NCI-H2227 treated with DMSO at 0.1 percent for 48 hours (cell line): ENCODE results near the gene CRIP2.

ENCODE experiments used
- DNase-seq: peaks from one replicate; lab custom pipeline; 2025; lab: John Stamatoyannopoulos, UW

CRIP2 gene

GRCh38 chr14:105500036-105500725 is 25.6 kb downstream of the CRIP2 start:
- no peak for DNase-seq

GRCh38 chr14:105500726-105501101 is 26.1 kb downstream of the CRIP2 start:
- DNase-seq, result no peak

- no peak for DNase-seq
Observed at GRCh38 chr14:105501504-105502291, 27.1 kb downstream of the CRIP2 start.

- DNase-seq, result no peak
Observed at GRCh38 chr14:105502446-105503295, 28.1 kb downstream of the CRIP2 start.

GRCh38 chr14:105503296-105503640 is 28.6 kb downstream of the CRIP2 start:
- no peak for DNase-seq

DNA sequence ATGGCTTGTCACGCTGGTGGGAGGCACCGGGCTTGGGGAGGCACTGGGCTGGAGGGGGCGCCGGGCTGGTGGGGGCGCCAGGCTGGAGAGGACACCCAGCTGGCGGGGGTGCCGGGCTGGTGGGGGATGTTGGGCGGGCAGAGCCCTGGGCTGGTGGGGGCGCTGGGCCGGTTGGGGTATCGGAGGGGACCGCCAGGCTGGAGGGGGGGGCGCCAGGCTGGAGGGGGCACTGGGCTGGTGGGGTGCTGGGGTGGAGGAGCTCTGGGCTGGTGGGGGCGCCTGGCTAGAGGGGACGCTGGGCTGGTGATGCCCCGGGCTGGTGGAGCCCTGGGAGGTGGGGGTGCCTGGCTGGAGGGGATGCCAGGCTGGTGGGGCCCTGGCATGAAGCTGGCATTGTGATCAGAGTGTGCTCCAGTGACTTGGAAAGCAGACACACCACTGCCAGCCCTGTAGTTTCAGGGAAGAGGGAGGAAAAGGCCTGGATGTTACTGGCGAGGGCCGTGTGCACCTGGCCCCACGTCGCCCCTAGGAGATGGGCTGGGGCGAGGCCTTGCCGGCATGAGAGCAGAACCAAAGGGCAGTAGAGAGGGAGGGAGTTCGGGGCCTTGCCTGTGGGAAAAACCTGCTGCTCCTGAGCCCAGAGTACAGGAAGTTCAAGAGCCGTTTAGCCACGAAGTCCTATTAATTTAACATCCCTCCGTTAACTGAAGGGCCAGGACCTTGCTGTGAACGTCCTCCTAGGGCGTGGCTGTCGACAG is 29.5 kb downstream of the CRIP2 start:
- DNase-seq, result no peak

GRCh38 chr14:105505101-105505500 is 30.5 kb downstream of the CRIP2 start:
- no peak for DNase-seq

GRCh38 chr14:105507247-105507646 is 32.6 kb downstream of the CRIP2 start:
- no peak for DNase-seq

DNA sequence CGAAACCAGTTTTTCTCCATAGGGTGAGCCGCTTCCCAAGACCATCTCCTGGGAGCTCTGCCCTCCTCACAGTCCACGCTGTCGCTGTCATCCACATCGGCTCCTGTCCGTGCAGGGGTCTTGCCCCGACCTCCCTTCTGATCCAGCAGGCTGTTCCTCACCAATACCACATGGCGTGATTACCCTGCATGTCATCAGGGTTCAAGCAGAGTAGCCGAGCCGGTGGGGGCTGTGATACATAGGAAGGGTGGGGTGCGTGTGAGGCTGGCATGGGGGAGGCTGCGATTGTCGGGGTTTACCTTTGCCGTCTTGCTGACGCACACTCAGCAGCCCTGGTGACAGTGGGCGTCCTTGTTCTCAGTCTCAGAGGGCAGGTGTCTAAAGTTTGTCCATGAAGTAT is 33.4 kb downstream of the CRIP2 start:
- DNase-seq, result no peak

- DNase-seq, result no peak
Observed at GRCh38 chr14:105508601-105509000, 34.0 kb downstream of the CRIP2 start.

DNA sequence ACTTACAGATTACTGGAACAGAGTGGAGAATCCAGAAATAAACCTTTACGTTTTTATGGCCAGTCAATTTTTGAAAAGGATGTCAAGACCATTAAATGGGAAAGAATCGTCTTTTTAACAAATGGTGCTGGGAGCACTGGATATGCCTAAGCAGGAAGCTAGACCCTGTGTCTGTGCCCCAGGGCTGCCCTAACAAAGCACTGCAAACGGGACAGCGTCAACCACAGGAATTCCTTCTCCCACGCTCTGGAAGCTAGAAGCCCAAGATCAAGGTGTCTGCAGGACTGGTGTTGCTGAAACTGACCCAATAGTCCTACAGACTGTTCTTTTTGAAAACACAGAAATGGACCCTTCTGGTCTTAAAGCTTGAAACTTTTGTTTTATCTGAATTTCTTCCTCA is 42.5 kb downstream of the CRIP2 start:
- no peak for DNase-seq

GRCh38 chr14:105519946-105520698 is 45.5 kb downstream of the CRIP2 start:
- DNase-seq, result no peak

DNA sequence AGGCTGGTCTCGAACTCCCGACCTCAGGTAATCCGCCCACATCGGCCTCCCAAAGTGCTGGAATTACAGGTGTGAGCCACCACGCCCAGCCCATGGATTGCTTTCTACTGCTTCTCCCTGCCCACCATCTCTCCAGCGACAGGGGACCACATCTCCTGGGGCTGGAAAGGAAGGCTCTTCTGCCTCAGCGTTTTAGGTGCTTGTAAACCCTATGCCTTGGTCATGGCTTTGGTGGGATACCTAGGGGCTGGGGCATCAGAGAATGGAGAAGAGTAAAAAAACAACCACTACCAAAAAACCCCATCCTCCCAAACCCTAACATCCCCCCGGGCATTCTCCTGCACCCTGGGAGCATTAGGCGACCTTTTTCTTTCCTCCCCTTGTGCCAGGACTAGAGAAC is 50.7 kb downstream of the CRIP2 start:
- DNase-seq, result no peak

- DNase-seq, result peak; percentile 26
Observed at GRCh38 chr14:105525861-105526775, 51.5 kb downstream of the CRIP2 start, which contains the start of gene TMEM121. TMEM121 (plus strand) TSS chr14:105526583; CDS start chr14:105528835, 2,252 bp downstream.

DNA sequence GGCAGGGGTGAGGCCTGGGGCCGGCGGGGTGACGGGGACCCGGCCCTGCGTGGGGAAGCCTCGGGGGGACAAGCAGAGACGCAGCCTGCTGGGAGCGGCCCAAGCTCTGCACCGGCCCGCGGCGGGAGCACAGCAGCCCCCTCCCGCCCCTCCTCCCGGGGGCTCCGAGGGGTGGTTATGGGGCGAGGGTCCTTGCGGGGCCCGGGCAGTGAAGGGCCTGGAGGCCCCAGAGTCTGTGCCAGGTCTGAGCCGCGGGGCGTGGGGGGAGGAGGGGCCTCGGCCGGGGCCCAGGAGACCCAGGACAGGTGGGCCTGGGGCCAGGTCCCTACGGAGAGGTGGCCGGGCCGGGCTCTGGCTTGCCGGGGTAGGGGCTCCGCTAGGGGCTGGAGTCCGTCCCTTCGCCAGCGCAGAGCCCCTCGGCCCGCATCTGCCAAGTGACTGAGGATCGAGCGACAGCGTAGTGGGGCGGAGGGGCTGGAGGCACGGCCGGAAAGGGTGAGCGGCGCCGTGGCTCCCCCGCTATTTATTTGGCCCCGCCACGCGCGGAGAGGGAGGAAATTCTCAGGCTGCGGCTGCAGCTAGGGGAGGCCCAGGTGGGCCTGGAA is 52.3 kb downstream of the CRIP2 start:
- no peak for DNase-seq

GRCh38 chr14:105527381-105527825 is 52.8 kb downstream of the CRIP2 start:
- no peak for DNase-seq

DNA sequence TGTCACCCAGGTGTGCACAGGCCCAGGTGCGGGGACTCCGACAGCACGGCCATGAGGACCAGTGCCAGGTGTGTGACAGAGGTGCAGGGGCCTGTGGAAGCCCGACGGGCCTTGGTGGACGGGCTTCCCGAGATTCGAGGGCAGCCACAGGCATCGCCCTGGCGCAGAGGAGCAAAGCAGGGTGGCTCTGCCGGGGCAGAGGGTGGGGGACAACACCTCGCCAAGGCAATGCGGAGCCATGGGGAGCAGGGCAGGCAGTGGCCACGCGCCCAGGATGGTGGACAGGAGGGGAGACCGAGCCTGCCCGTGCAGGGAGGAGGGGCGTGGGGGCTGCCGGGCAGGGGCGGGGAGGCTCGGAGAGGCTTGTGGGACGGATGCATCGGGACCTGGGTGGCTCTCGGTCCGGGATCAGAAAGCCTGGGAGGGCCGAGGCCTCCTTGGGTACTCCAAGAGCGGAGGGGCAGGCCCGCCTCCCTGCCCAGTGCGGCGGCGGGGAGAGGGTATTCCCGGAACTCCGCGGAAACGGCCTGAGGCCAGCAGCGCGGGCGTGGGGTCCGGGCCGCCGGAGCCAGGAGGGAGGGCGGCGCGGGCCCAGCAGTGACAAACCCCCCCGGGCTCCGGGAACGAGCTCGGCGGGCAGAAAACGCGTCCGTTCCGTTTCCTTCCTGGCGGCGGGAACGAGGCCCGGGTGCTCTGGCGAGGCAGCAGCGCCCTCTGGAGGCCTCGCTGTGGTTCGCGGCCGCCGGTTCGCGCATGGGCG is 53.4 kb downstream of the CRIP2 start:
- DNase-seq, result peak; percentile 38

DNA sequence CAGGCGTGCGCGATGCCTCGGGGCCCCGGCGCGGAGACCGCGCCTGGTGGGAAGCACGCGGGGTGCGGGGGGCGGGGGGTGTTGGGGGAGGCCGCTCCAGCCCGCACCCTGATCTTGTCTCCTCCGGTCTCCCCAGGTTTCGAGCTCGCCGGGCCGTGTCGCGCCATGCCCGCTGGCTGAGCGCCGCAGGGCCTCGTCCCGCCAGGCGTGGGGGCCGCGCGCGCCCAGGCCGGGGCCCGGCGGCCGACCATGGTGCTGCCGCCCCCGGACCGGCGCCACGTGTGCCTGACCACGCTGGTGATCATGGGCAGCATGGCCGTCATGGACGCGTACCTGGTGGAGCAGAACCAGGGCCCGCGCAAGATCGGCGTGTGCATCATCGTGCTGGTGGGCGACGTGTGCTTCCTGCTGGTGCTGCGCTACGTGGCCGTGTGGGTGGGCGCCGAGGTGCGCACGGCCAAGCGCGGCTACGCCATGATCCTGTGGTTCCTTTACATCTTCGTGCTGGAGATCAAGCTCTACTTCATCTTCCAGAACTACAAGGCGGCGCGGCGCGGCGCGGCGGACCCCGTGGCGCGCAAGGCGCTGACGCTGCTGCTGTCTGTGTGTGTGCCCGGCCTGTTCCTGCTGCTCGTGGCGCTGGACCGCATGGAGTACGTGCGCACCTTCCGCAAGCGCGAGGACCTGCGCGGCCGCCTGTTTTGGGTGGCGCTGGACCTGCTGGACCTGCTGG is 54.1 kb downstream of the CRIP2 start:
- DNase-seq, result no peak
